HG02759 (cell line): Measurements from ENCODE around the gene KCNV2.
A peak's percentile ranks its signal among the peaks of the same experiment; 100 is the strongest.
"Not testable (repeated sequence)": the region's sequence is repeated elsewhere in the genome, so short reads cannot be mapped to it uniquely, and the experiment has no call there.

Experiments used
- ATAC-seq: cut with Tn5 transposase; IDR thresholded peaks from one replicate; pipeline ENCODE4 v1.9.1; 2021; ENCODE audit warnings: mild to moderate bottlenecking, moderate library complexity; ENCODE audit not compliant: unreplicated experiment

The KCNV2 gene

GRCh38 chr9:2717385-2717784 is at the start of gene KCNV2:
KCNV2 (plus strand) TSS chr9:2717510; CDS start chr9:2717740, 230 bp downstream.
- ATAC-seq: no peak

DNA sequence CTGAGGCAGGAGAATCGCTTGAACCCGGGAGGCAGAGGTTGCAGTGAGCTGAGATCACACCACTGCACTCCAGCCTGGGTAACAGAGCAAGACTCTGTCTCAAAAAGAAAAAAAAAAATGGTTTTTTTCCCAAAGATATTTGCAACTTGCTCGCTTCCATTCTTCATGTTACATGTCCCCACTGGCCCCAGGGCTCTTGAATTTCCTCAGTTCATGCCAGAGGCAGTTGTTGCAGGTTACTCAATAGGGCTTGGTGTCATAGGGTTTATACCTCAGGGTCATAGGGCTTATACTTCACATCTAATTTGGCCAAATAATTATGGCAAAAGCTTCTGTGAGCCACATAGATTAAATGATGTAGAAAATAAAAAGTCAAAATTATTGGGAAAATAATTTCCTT is 44.1 kb upstream of the KCNV2 start:
- no peak for ATAC-seq

DNA sequence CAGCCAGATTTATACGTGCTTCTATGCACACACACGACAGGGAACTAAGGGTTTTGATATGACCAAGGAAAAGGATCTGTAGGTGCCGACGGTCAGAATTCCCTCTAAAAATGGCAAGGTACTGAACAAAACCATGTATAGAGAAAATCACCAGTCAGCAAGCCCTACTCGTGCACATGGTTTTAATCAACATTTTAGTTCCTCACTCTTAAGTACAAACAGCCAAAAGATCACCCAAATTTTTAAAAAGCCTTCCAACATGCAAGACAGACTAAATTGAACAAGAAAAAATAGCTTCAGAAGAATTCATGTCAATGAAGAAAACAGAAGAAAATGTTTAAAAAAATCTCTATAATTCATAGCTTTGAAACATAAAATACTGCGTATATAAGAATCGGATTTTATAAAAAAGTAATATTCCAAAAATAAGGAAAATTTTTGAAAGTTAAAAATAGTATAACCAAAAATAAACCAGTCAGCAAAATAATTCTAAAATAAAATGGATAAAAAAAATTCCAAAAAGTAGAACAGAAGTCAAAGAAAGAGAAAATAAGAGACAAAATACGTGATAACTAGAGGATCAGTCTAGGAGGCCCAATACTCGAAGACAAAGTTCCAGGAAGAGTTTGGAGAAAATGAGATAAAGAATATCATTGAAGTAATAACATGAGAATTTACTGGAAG is 43.0 kb upstream of the KCNV2 start:
- ATAC-seq: no peak

DNA sequence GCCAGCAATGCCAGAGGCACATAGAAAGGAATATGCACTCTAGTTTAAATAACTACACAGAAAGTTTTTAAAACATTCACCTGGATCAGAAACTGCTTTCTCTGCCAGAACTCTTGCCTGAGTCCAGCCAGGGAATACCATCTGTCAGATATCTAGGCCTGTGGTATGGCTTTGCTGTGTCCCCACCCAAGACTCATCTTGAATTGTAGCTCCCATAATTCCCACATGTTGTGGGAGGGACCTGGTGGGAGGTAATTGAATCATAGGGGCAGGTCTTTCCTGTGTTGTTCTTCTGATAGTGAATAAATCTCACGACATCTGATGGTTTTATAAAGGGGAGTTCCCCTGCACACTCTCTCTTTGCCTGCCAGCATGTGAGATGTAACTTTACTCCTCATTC is 41.5 kb upstream of the KCNV2 start:
- no peak for ATAC-seq

- no peak for ATAC-seq
Measured at GRCh38 chr9:2676466-2676865, 40.8 kb upstream of the KCNV2 start.

- ATAC-seq: no peak
Measured at GRCh38 chr9:2677915-2678889, 39.1 kb upstream of the KCNV2 start.

DNA sequence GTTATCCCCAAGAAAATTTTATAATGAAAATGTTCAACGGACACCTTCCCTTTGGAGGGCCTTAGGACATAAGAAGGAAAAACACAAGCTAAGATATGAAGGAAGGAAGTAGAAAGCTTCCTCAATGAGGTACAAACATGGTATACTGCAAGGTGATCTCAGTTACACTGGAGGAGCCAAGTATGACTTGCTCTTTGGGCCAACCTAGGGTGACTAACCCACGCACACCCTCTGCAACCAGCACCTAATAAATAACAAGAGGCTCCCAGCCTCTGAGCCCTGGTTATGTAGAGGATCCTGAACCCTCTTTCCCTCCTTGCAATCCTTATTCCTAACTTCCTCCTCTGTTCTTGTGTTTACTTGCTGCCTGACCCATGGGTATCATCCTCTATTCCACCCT is 38.3 kb upstream of the KCNV2 start:
- ATAC-seq: no peak

DNA sequence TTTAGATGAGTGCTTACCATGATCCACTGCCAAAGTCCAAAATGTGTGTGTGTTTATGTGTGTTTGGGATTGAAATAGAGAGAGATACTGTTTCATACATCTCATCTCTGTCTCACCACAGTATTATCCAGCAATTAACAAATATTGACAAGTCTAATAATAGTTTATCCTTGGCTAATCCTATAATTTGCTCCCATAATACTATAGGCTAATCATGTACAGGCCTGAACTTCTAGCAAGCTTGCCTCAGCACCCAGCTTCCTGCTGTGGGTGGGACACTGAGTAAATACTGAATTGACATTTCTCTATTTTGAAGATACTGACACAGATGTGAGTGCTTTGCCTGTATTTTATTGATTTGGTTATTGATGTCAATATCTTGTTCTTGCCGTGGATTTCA is 35.3 kb upstream of the KCNV2 start:
- no peak for ATAC-seq

DNA sequence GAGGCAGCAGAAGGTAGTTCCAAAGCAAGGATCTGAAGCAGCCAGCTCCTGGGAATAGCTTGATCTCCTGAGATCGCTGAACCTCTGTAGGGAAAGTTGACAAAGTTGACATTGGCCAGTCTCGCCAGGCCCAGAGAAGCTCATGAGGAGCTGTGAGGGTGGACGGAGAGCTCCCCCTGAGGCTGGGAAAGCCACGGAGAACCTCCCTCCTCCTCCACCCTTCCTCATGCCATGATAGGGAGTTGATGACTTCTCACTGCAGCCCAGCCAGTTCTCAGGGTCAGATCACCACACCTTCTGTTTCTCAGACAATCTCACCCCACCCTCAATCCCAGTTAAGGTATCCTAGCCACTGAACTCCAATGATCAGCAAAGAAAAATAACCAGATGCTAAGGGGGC is 30.4 kb upstream of the KCNV2 start:
- no peak for ATAC-seq

DNA sequence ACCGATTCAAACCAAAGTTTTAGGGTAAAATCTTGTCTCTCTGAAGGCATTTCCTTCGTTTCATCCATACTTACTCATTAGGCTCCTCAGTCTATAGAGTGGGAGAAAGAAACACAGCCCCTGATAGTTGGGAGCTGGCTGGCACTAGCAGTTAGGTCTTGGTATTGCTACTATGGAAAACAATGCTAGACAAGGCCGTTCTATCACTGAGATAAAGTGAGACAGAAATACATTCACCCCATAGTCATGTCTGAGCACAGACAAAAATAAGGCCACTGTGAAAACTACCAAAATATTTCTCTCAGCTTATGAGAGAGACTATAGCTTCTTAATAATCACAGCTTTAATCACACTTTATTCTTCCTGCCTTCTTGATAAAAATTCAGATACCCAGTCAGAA is 28.7 kb upstream of the KCNV2 start:
- no peak for ATAC-seq

- no peak for ATAC-seq
Measured at GRCh38 chr9:2691212-2691611, 26.1 kb upstream of the KCNV2 start.

DNA sequence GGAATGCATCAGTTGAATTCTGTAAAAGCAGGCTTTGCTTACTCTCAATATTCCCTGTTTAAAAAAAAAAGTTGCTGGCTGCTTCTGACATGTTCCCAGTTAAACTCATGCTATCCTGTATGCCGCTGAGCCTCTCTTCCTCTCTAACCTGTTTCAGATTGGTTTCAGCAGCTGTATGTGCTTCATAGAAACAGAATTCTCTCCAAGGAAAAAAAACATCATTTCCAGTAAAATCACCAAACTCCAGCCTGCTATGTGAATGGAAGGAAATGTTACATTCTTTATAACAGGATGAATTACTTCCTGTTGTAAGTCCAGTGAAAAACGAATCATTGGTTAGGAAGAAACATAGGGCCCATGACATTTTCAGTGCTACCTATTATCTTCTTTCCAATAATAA is 25.7 kb upstream of the KCNV2 start:
- ATAC-seq: no peak

DNA sequence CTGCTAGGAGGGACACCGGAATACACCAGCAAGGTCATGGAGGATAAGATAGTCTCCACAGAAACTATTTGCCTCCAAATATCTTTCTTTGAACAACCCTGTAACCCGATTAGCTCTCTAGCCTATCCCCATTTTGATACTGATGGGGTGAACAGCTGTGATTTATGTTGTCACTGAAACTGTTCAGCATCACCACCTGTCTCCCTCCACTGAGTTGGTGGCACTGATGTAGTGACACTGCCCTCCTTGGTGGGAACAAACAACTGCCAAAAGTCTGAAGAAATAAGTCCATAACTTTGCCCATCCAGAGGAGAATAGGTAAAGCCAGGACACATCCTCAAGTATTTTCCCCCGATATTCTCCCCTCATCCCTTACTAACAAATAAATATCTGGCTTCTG is 24.3 kb upstream of the KCNV2 start:
- no peak for ATAC-seq

DNA sequence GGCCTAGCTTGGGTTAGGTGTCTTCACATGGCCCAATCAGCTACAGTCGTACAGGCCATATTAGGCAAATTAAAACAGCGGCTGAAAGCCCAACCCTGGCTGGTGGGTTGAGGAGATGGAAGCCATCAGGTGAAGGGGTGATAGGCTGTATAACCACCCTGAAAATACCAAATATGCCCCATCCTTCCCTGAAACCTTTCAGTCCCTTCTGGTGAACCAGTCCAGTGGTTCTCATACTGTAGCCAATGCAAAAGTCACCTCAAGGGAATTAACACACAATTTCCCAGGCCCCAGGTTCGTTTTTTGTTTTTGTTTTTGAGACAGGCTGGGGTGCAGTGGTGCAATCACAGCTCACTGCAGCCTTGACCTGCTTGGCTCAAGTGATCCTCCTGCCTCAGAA is 19.8 kb upstream of the KCNV2 start:
- peak; percentile 71 for ATAC-seq

DNA sequence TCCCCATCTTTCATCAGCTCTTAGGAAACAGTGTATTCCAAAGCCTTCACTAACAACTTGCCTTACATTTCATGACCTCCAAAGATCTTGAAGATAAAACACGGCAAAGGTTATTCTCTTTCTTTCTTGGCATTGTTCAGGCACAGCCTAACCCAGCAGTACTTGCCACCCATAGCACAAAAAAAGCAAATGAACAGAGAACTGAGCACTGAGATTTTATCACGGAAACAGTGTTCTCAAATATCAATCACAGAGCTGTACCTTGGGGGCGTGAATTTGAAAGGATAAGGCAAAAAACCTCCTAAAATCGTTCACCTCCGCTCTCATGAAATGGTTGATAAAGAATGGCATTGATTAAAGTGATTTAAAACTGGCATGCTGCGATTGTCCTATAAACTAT is 16.9 kb upstream of the KCNV2 start:
- no peak for ATAC-seq

GRCh38 chr9:2700909-2701550 is 16.3 kb upstream of the KCNV2 start:
- no peak for ATAC-seq

- no peak for ATAC-seq
Measured at GRCh38 chr9:2704504-2704903, 12.8 kb upstream of the KCNV2 start.

- ATAC-seq: not testable (repeated sequence)
Measured at GRCh38 chr9:2707256-2707655, 10.1 kb upstream of the KCNV2 start.

GRCh38 chr9:2709645-2710101 is 7.6 kb upstream of the KCNV2 start:
- ATAC-seq: peak; percentile 72

DNA sequence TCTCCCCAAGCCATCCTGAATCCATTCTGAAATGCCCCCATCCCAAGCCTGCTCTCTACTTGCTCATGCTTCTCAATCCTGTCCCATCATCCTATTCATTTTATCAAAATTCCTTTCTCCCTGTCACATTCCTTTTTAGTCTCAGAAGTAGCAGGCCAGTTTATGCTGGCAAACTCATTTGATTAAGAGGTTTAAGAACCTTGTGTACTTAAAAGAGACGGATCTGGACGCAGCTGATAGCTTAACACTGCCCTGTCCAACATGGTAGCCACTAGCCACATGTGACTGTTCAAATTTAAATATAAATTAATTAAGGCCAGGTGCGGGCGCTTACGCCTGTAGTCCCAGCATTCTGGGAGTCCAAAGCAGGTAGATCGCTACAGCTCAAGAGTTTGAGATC is 5.6 kb upstream of the KCNV2 start:
- no peak for ATAC-seq

DNA sequence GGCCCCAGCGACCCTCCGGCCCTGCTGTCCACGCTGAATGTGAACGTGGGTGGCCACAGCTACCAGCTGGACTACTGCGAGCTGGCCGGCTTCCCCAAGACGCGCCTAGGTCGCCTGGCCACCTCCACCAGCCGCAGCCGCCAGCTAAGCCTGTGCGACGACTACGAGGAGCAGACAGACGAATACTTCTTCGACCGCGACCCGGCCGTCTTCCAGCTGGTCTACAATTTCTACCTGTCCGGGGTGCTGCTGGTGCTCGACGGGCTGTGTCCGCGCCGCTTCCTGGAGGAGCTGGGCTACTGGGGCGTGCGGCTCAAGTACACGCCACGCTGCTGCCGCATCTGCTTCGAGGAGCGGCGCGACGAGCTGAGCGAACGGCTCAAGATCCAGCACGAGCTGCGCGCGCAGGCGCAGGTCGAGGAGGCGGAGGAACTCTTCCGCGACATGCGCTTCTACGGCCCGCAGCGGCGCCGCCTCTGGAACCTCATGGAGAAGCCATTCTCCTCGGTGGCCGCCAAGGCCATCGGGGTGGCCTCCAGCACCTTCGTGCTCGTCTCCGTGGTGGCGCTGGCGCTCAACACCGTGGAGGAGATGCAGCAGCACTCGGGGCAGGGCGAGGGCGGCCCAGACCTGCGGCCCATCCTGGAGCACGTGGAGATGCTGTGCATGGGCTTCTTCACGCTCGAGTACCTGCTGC is 839 bp downstream of the KCNV2 start:
- no peak for ATAC-seq
